ENCODE data around the gene ST3GAL6. TPM values are rescaled to one million over a fixed set of nuclear protein-coding genes. Genes with fewer than 3 reads are reported as not detected.

The ST3GAL6 gene
- total and polyA plus RNA-seq, 2 of the 4 experiments (the other 2 are of a cell fraction) = 0.36 to 0.99 TPM

- BruUV-seq (replicated peaks) = no TSS peak
Measured at GRCh38 chr3:98821063-98821462, 57.9 kb downstream of the ST3GAL6 start.

More at GRCh38 chr3:98821063-98821462, 57.9 kb downstream of the ST3GAL6 start:
- Histone ChIP-seq H3K4ac (ENCODE audit: low read depth, low read length) (no peak overlapping the region), H4K91ac (ENCODE audit: insufficient read depth, low read depth, low read length) (no peak overlapping the region), H3K4me2 (ENCODE audit: low read depth, low read length) (no peak overlapping the region), H3K27me3 (ENCODE audit: control insufficient read depth, insufficient read depth, low read length) (no peaks in the 10 kb centered on the region), H4K8ac (ENCODE audit: low read depth in 2 of 2, low read length in 2 of 2) (no peak overlapping the region), H3K14ac (replicated peaks; ENCODE audit: low read depth, low read length) (no peak overlapping the region), H2AK9ac (replicated peaks; ENCODE audit: low read depth, low read length, poor library complexity) (no peak overlapping the region), H4K5ac (ENCODE audit: low read depth, low read length) (no peak overlapping the region), H3K9me1 (ENCODE audit: insufficient read depth, low read length) (no peaks in the 10 kb centered on the region; the same call in none of the 2 replicates), H2AK5ac (ENCODE audit: low read depth, low read length) (no peak overlapping the region), H3K23ac (ENCODE audit: low read depth, low read length) (no peak overlapping the region), H4K20me1 (ENCODE audit: insufficient read depth, low read length) (no peaks in the 10 kb centered on the region; the same call in 1 of the 2 replicates), H3K9me3 (ENCODE audit: control insufficient read depth, insufficient read depth, low read length) (no peaks in the 10 kb centered on the region), H3K56ac (ENCODE audit: extremely low read depth, insufficient read depth, low read length) (no peak overlapping the region), H2BK15ac (ENCODE audit: low read depth, low read length) (no peak overlapping the region), H2AFZ (replicated peaks; ENCODE audit: low read length, poor library complexity) (no peak overlapping the region), H3K36me3 (ENCODE audit: control insufficient read depth, insufficient read depth, low read length) (peaks cover 16% of the 10 kb centered on the region), H2BK5ac (ENCODE audit: low read depth, low read length, poor library complexity, severe bottlenecking) (no peak overlapping the region), H3K4me3 (ENCODE audit: insufficient read depth, low read depth, low read length) (no peak overlapping the region), H3K27ac (ENCODE audit: insufficient read depth, low read length) (no peak overlapping the region), H2BK120ac (ENCODE audit: low read depth, low read length) (no peak overlapping the region), H3K9ac (ENCODE audit: low read depth, low read length) (no peak overlapping the region), H3K4me1 (ENCODE audit: control insufficient read depth, insufficient read depth, low read length) (peaks cover 2% of the 10 kb centered on the region), H3K79me1 (ENCODE audit: low read depth in 1 of 2, low read length in 2 of 2) (peaks cover 15 to 35% of the 10 kb centered on the region in 2 experiments; a peak in 3 of 4 replicates), H2BK20ac (ENCODE audit: low read depth, low read length) (no peak overlapping the region), H3K18ac (ENCODE audit: low read depth, low read length) (no peak overlapping the region)
- dilution Hi-C loops (cut with HindIII; ENCODE audit: low sequenced_read_pairs, unreplicated experiment) = no loop called here
- DNase-seq (no peak), ATAC-seq (ENCODE audit: low read depth) (no peak)
- TF ChIP-seq RAD21 (IDR thresholded peaks at IDR 0.05; ENCODE audit: low read length) = no peak
- TF ChIP-seq CTCF (conservative IDR thresholded peaks at IDR 0.05; ENCODE audit: low read depth, low read length) = no peak
- no peak for TF ChIP-seq FOS (IDR thresholded peaks at IDR 0.05; ENCODE audit: low read depth, low read length)
- no peak for TF ChIP-seq RFX5 (IDR thresholded peaks at IDR 0.05; ENCODE audit: low read depth, low read length)
- no peak for TF ChIP-seq NFE2L2 (IDR thresholded peaks at IDR 0.05; ENCODE audit: low read depth, low read length)
- TF ChIP-seq CEBPB (IDR thresholded peaks at IDR 0.05; ENCODE audit: low read depth, low read length) = no peak
- TF ChIP-seq USF2 (IDR thresholded peaks at IDR 0.05; ENCODE audit: low read depth, low read length) = no peak
- no peak for TF ChIP-seq MXI1 (IDR thresholded peaks at IDR 0.05; ENCODE audit: borderline replicate concordance, low read depth, low read length)
- TF ChIP-seq MAZ (IDR thresholded peaks at IDR 0.05; ENCODE audit: borderline replicate concordance, low read depth, low read length) = no peak
- no peak for TF ChIP-seq POLR2A (IDR thresholded peaks at IDR 0.05; ENCODE audit: low read depth, low read length)
- TF ChIP-seq CHD1 (IDR thresholded peaks at IDR 0.05; ENCODE audit: low read depth, low read length) = no peak
- no peak for TF ChIP-seq RCOR1 (IDR thresholded peaks at IDR 0.05; ENCODE audit: insufficient replicate concordance, low read length)
- no peak for TF ChIP-seq MAFK (IDR thresholded peaks at IDR 0.05; ENCODE audit: low read depth, low read length)
- no peak for TF ChIP-seq BHLHE40 (IDR thresholded peaks at IDR 0.05; ENCODE audit: low read depth, low read length)
- intact Hi-C loops (cut with micrococcal nuclease) = no loop called here
- WGBS, 2 experiments (ENCODE audit: extremely low coverage in 2 of 2, insufficient read length in 1 of 2) = no CpG with 5 or more reads among the region's 3 CpGs
- in situ Hi-C loops (cut with MboI; ENCODE audit: low sequenced_read_pairs) = no loop called here
- ChIA-PET POLR2A (ENCODE audit: unreplicated experiment) (interaction anchor here (0.6 kb wide), 1 partner anchor 755 kb away, joined by 3 read pairs; no protein-coding TSS in a partner anchor), CTCF (interaction anchor here (0.6 to 1.6 kb wide), 3 partner anchors 10 to 883 kb away, joined by 3 to 5 read pairs (median 4); no protein-coding TSS in a partner anchor)

All from IMR-90 (cell line).